Activated B cell treated with CpG ODN at 0.5 μM for 24 hours (primary cell): ENCODE measurements around the gene PRPH. TPM values are rescaled to one million over a fixed set of nuclear protein-coding genes. Genes with fewer than 3 reads are reported as not detected.

ENCODE experiments used
- ATAC-seq: fragments of 200-7000 bp; cut with Tn5 transposase; one replicate; pipeline ENCODE4 v1.10.0; 2021; ENCODE audit warnings: low read depth, mild to moderate bottlenecking, moderate library complexity
- CTCF ChIA-PET: fragments of 350-600 bp; sonication (Branson Sonifier 250); formaldehyde crosslinking; loops from one replicate; lab custom pipeline; 2021; ENCODE audit warnings: antibody characterized with exemption; lab: Charles Lee
- POLR2A ChIA-PET: fragments of 350-600 bp; sonication (Branson Sonifier 250); formaldehyde crosslinking; loops from one replicate; lab custom pipeline; 2021; ENCODE audit warnings: antibody characterized with exemption; lab: Charles Lee
- DNase-seq: peaks from one replicate; pipeline ENCODE4 v3.0.0; 2022
- H3K27ac Mint-ChIP-seq: one replicate; pipeline ENCODE4 v1.8.0; 2020; ENCODE audit warnings: mixed read lengths
- H3K27me3 Mint-ChIP-seq: one replicate; pipeline ENCODE4 v1.8.0; 2021; ENCODE audit warnings: mixed read lengths
- H3K36me3 Mint-ChIP-seq: one replicate; pipeline ENCODE4 v1.8.0; 2021; ENCODE audit warnings: low read depth, mixed read lengths
- H3K4me1 Mint-ChIP-seq: one replicate; pipeline ENCODE4 v1.8.0; 2021; ENCODE audit warnings: mixed read lengths
- H3K4me3 Mint-ChIP-seq: one replicate; pipeline ENCODE4 v1.8.0; 2020; ENCODE audit warnings: mild to moderate bottlenecking, mixed read lengths
- H3K9me3 Mint-ChIP-seq: one replicate; pipeline ENCODE4 v1.8.0; 2020; ENCODE audit warnings: mixed read lengths
- CTCF ChIP-seq: fragments of 200-600 bp; IDR thresholded peaks from one replicate; pipeline ENCODE4 v1.8.0; 2022; ENCODE audit warnings: antibody characterized with exemption, mild to moderate bottlenecking
- intact Hi-C: fragments of 100-400 bp; cut with micrococcal nuclease; formaldehyde crosslinking; loops from one replicate; pipeline ENCODE4 v1.15.1; 2024
- total RNA-seq: library from RNA; stranded (reverse); gene quantifications from 2 replicates; pipeline ENCODE4 v1.2.3, GENCODE V29; 2022

PRPH gene
- total RNA-seq, 1 donor from 2014 or later, result not detected

- CTCF ChIA-PET, result interaction anchor here (0.5 to 2.7 kb wide), 9 partner anchors 11 to 221 kb away, joined by 3 to 12 read pairs (median 4); partner anchors contain the start of gene C1QL4
- TF ChIP-seq CTCF, result no peak
- Mint-ChIP-seq H3K27me3 (peaks cover 34% of the 10 kb centered on the region), H3K36me3 (no peaks in the 10 kb centered on the region), H3K4me1 (peaks cover 24% of the 10 kb centered on the region), H3K9me3 (no peaks in the 10 kb centered on the region), H3K4me3 (no peak overlapping the region), H3K27ac (no peak overlapping the region)
- POLR2A ChIA-PET, result interaction anchor here (1.0 kb wide), 1 partner anchor 29 kb away, joined by 3 read pairs; no protein-coding TSS in a partner anchor
- intact Hi-C loops, result no loop called here
- ATAC-seq (no peak), DNase-seq (no peak)
Observed at GRCh38 chr12:49293056-49293956, 1.6 kb upstream of the PRPH start.

GRCh38 chr12:49294086-49294803 lies 702 bp upstream of the PRPH start:
- Mint-ChIP-seq H3K36me3 (no peaks in the 10 kb centered on the region), H3K9me3 (no peaks in the 10 kb centered on the region), H3K27ac (no peak overlapping the region), H3K4me3 (no peak overlapping the region), H3K27me3 (peaks cover 31% of the 10 kb centered on the region), H3K4me1 (peaks cover 26% of the 10 kb centered on the region)
- POLR2A ChIA-PET, result interaction anchor here (0.6 kb wide), 1 partner anchor 43 kb away, joined by 4 read pairs; the partner anchor contains the start of gene C1QL4
- intact Hi-C loops, result no loop called here
- no peak for DNase-seq
- TF ChIP-seq CTCF, result no peak
- no peak for ATAC-seq
- CTCF ChIA-PET, result interaction anchor here (0.7 to 2.7 kb wide), 9 partner anchors 21 to 206 kb away, joined by 3 to 14 read pairs (median 4); no protein-coding TSS in a partner anchor

- Mint-ChIP-seq H3K27me3 (peaks cover 31% of the 10 kb centered on the region), H3K27ac (no peak overlapping the region), H3K36me3 (no peaks in the 10 kb centered on the region), H3K4me1 (peaks cover 26% of the 10 kb centered on the region), H3K9me3 (no peaks in the 10 kb centered on the region), H3K4me3 (no peak overlapping the region)
- ChIA-PET CTCF (interaction anchor here (0.7 to 2.7 kb wide), 9 partner anchors 21 to 207 kb away, joined by 3 to 14 read pairs (median 5); partner anchors contain the start of gene DNAJC22), POLR2A (interaction anchor here (0.6 to 1.1 kb wide), 2 partner anchors 28 to 42 kb away, joined by 4 read pairs; partner anchors contain the start of genes C1QL4 and TROAP)
- no peak for DNase-seq
- intact Hi-C loops, result no loop called here
- ATAC-seq, result no peak
- TF ChIP-seq CTCF, result no peak
Observed at GRCh38 chr12:49294804-49295081, 204 bp upstream of the PRPH start.

- DNase-seq (peak; percentile 58), ATAC-seq (peak; percentile 79)
- intact Hi-C loops, result loop anchor here (1.0 kb wide), 1 partner anchor 8 kb away; no protein-coding TSS in a partner anchor
- H3K27ac Mint-ChIP-seq, result no peak overlapping the region
- TF ChIP-seq CTCF, result no peak
- POLR2A ChIA-PET, result interaction anchor here (0.6 to 1.2 kb wide), 3 partner anchors 39 to 1467 kb away, joined by 3 to 6 read pairs (median 3); no protein-coding TSS in a partner anchor
- CTCF ChIA-PET, result interaction anchor here (1.3 to 2.3 kb wide), 6 partner anchors 42 to 218 kb away, joined by 3 to 14 read pairs (median 6); partner anchors contain the start of genes DNAJC22 and SPATS2
- peak overlapping the region; percentile 70 for H3K4me3 Mint-ChIP-seq
- no peaks in the 10 kb centered on the region for H3K9me3 Mint-ChIP-seq
- peaks cover 26% of the 10 kb centered on the region for H3K4me1 Mint-ChIP-seq
- H3K36me3 Mint-ChIP-seq, result no peaks in the 10 kb centered on the region
- peaks cover 37% of the 10 kb centered on the region for H3K27me3 Mint-ChIP-seq
Observed at GRCh38 chr12:49296034-49296835, 1.3 kb downstream of the PRPH start.
